SK-N-SH treated with all-trans-retinoic acid at 6 μM for 48 hours (cell line): Measurements from ENCODE around the gene ZBED4.

Experiments
- ATAC-seq: fragments of 200-7000 bp; cut with Tn5 transposase; 3 replicates; pipeline ENCODE4 v1.9.1; 2020; ENCODE audit warnings: mild to moderate bottlenecking, moderate library complexity
- ARNTL ChIP-seq: fragments of 450-650 bp; formaldehyde crosslinking; IDR thresholded peaks from 2 replicates; pipeline ENCODE4 v1.5.0; 2020; ENCODE audit warnings: low read depth, mild to moderate bottlenecking, moderate library complexity, borderline replicate concordance
- BACH2 ChIP-seq: fragments of 250-450 bp; sonication (Bioruptor Pico); IDR thresholded peaks from 2 replicates; pipeline ENCODE4 v1.9.0; 2021; ENCODE audit warnings: mild to moderate bottlenecking, borderline replicate concordance
- CREB5 ChIP-seq: fragments of 250-450 bp; sonication (Bioruptor Pico); IDR thresholded peaks from 2 replicates; pipeline ENCODE4 v1.5.1; 2020; ENCODE audit warnings: low read depth, mild to moderate bottlenecking, moderate library complexity
- CSDC2 ChIP-seq: fragments of 250-450 bp; sonication (Bioruptor Pico); IDR thresholded peaks from 2 replicates; pipeline ENCODE4 v1.5.0; 2020; ENCODE audit warnings: mild to moderate bottlenecking, moderate library complexity
- CSRNP3 ChIP-seq: fragments of 250-450 bp; sonication (Bioruptor Pico); IDR thresholded peaks from 2 replicates; pipeline ENCODE4 v1.5.1; 2021; ENCODE audit warnings: mild to moderate bottlenecking, moderate library complexity
- ESRRG ChIP-seq: fragments of 250-450 bp; sonication (Bioruptor Pico); IDR thresholded peaks from 2 replicates; pipeline ENCODE4 v1.6.1; 2021; ENCODE audit warnings: mild to moderate bottlenecking
- GLIS3 ChIP-seq: fragments of 250-450 bp; sonication (Bioruptor Pico); IDR thresholded peaks from 2 replicates; pipeline ENCODE4 v1.5.0; 2020; ENCODE audit warnings: mild to moderate bottlenecking, moderate library complexity
- ISL1 ChIP-seq: fragments of 250-450 bp; sonication (Bioruptor Pico); IDR thresholded peaks from 2 replicates; pipeline ENCODE4 v2.1.2; 2022; ENCODE audit warnings: mild to moderate bottlenecking, moderate library complexity
- PATZ1 ChIP-seq: fragments of 250-450 bp; sonication (Bioruptor Pico); IDR thresholded peaks from 2 replicates; pipeline ENCODE4 v1.8.0; 2020; ENCODE audit warnings: mild to moderate bottlenecking, moderate library complexity, borderline replicate concordance
- POU6F1 ChIP-seq: fragments of 250-450 bp; sonication (Bioruptor Pico); IDR thresholded peaks from 2 replicates; pipeline ENCODE4 v1.8.0; 2021; ENCODE audit warnings: low read depth, mild to moderate bottlenecking, moderate library complexity, borderline replicate concordance
- RARB ChIP-seq: fragments of 250-450 bp; sonication (Bioruptor Pico); IDR thresholded peaks from 2 replicates; pipeline ENCODE4 v1.8.0; 2021; ENCODE audit warnings: mild to moderate bottlenecking, moderate library complexity
- SNAI2 ChIP-seq: fragments of 250-450 bp; sonication (Bioruptor Pico); IDR thresholded peaks from 2 replicates; pipeline ENCODE4 v1.5.0; 2020; ENCODE audit warnings: mild to moderate bottlenecking, moderate library complexity
- TOX ChIP-seq: fragments of 250-450 bp; sonication (Bioruptor Pico); IDR thresholded peaks from 2 replicates; pipeline ENCODE4 v1.8.0; 2021; ENCODE audit warnings: mild to moderate bottlenecking, moderate library complexity, borderline replicate concordance
- TSHZ2 ChIP-seq: fragments of 250-450 bp; sonication (Bioruptor Pico); IDR thresholded peaks from 2 replicates; pipeline ENCODE4 v1.5.0; 2020; ENCODE audit warnings: mild to moderate bottlenecking, moderate library complexity
- ZC3H10 ChIP-seq: fragments of 250-450 bp; sonication (Bioruptor Pico); IDR thresholded peaks from 2 replicates; pipeline ENCODE4 v1.5.1; 2021; ENCODE audit warnings: mild to moderate bottlenecking, moderate library complexity
- ZFP3 ChIP-seq: fragments of 250-450 bp; sonication (Bioruptor Pico); IDR thresholded peaks from 2 replicates; pipeline ENCODE4 v1.5.0; 2020; ENCODE audit warnings: mild to moderate bottlenecking, moderate library complexity
- ZFP30 ChIP-seq: fragments of 450-650 bp; formaldehyde crosslinking; IDR thresholded peaks from 2 replicates; pipeline ENCODE4 v1.5.0; 2022; ENCODE audit warnings: mild to moderate bottlenecking, moderate library complexity
- ZNF565 ChIP-seq: fragments of 450-650 bp; formaldehyde crosslinking; conservative IDR thresholded peaks from 2 replicates; pipeline ENCODE4 v1.5.0; 2020; ENCODE audit warnings: low read depth, mild to moderate bottlenecking, moderate library complexity
- ZNF70 ChIP-seq: fragments of 450-650 bp; formaldehyde crosslinking; IDR thresholded peaks from 2 replicates; pipeline ENCODE4 v1.5.0; 2020; ENCODE audit warnings: mild to moderate bottlenecking, moderate library complexity

Gene ZBED4

GRCh38 chr22:49901457-49901856, 47.8 kb downstream of the ZBED4 start:
- no peak for TF ChIP-seq SNAI2 (CRISPR knock-in tag)
- TF ChIP-seq TOX: no peak
- no peak for TF ChIP-seq CSDC2 (CRISPR knock-in tag)
- no peak for TF ChIP-seq ZNF70 (CRISPR knock-in tag)
- no peak for TF ChIP-seq ZFP30 (CRISPR knock-in tag)
- no peak for TF ChIP-seq ZFP3 (CRISPR knock-in tag)
- TF ChIP-seq PATZ1 (CRISPR knock-in tag): no peak
- no peak for TF ChIP-seq ARNTL
- TF ChIP-seq ESRRG: no peak
- no peak for TF ChIP-seq GLIS3 (CRISPR knock-in tag)
- TF ChIP-seq RARB (CRISPR knock-in tag): no peak
- no peak for TF ChIP-seq POU6F1 (CRISPR knock-in tag)
- TF ChIP-seq, all 23 proteins: peak for 0
- ATAC-seq: no peak

- no peak for ATAC-seq
- TF ChIP-seq PATZ1 (CRISPR knock-in tag): no peak
- no peak for TF ChIP-seq CSDC2 (CRISPR knock-in tag)
- TF ChIP-seq ZFP30 (CRISPR knock-in tag): no peak
- no peak for TF ChIP-seq ZFP3 (CRISPR knock-in tag)
- TF ChIP-seq POU6F1 (CRISPR knock-in tag): no peak
- no peak for TF ChIP-seq ISL1 (CRISPR knock-in tag)
- no peak for TF ChIP-seq ZNF565 (CRISPR knock-in tag)
- TF ChIP-seq CSRNP3 (CRISPR knock-in tag): no peak
- TF ChIP-seq BACH2 (CRISPR knock-in tag): no peak
- no peak for TF ChIP-seq RARB (CRISPR knock-in tag)
- TF ChIP-seq GLIS3 (CRISPR knock-in tag): no peak
- TF ChIP-seq CREB5 (CRISPR knock-in tag): no peak
These were observed 49.8 kb downstream of the ZBED4 start for GRCh38 chr22:49903322-49904039.

- no peak for ATAC-seq
- TF ChIP-seq ZC3H10 (CRISPR knock-in tag): no peak
- TF ChIP-seq ZFP3 (CRISPR knock-in tag): no peak
- TF ChIP-seq CSRNP3 (CRISPR knock-in tag): no peak
- no peak for TF ChIP-seq SNAI2 (CRISPR knock-in tag)
- TF ChIP-seq GLIS3 (CRISPR knock-in tag): no peak
- no peak for TF ChIP-seq ESRRG
- no peak for TF ChIP-seq PATZ1 (CRISPR knock-in tag)
- TF ChIP-seq TSHZ2 (CRISPR knock-in tag): no peak
These were observed 50.4 kb downstream of the ZBED4 start for GRCh38 chr22:49904040-49904369.
